Ovary (tissue), 3 donors: ENCODE data around the gene NFASC.

Experiments used
- POLR2A ChIP-seq: fragments of 450-650 bp; IDR thresholded peaks from one replicate; pipeline ENCODE4 v1.6.1; 2017; ENCODE audit warnings: antibody characterized with exemption, mild to moderate bottlenecking, moderate library complexity
- TF ChIP-seq, protein P1 (sequence below), 3 donors: fragments of 450-650 bp in 2 of 3; fragments of 200-600 bp in 1 of 3; IDR thresholded peaks; one replicate each; pipeline versions ENCODE4 v1.5.1 to v1.8.0; 2016 to 2022; ENCODE audit warnings: antibody characterized with exemption in 3 of 3, mild to moderate bottlenecking in 1 of 3
- donor health status: DM: no; HTN: no; CAD: no.

DNA sequence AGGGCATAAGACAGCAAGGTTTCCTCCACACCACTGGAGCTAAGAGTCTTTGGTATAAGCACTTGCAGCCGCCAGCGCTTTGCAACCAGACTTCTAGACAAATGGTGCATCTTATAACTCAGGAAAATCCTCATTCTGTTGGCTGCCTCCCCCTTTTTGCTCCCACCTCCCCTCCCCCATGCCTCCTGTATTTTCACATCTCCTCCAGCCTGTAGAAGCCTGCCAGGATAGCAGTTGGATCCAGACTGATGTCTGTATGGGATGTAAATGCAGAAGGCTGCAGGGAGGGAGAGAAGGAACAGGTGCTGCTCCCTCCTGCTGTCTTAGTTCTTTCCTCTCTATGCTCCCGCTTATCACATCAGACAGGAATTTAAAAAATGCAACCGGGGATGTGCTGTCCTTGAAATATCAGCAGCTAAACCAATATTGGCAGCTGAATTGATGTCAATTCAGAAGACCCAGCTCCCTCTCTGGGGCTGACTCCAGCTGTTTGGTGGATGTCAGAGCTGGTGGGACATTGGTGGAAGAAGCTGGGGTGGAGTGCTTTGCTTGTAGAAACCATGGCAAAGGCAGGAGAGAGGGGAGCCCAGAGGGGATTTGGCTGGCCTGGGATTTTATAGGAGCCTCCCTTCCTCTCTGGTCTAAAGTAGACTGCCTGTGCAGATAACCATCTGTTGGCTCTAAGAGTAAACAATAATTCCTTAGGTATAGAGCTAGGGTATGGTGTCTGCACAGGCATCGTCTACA, 53.5 kb downstream of the NFASC start:
- no peak for TF ChIP-seq POLR2A
- TF ChIP-seq, protein P1, sequence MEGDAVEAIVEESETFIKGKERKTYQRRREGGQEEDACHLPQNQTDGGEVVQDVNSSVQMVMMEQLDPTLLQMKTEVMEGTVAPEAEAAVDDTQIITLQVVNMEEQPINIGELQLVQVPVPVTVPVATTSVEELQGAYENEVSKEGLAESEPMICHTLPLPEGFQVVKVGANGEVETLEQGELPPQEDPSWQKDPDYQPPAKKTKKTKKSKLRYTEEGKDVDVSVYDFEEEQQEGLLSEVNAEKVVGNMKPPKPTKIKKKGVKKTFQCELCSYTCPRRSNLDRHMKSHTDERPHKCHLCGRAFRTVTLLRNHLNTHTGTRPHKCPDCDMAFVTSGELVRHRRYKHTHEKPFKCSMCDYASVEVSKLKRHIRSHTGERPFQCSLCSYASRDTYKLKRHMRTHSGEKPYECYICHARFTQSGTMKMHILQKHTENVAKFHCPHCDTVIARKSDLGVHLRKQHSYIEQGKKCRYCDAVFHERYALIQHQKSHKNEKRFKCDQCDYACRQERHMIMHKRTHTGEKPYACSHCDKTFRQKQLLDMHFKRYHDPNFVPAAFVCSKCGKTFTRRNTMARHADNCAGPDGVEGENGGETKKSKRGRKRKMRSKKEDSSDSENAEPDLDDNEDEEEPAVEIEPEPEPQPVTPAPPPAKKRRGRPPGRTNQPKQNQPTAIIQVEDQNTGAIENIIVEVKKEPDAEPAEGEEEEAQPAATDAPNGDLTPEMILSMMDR (IDR thresholded peaks at IDR 0.05) = no peak
